CD4-positive, alpha-beta T cell treated with Interleukin-12 subunit alpha and Interleukin-12 subunit beta, for 1 hour (primary cell): ENCODE measurements around the gene SHQ1.
"Not testable (repeated sequence)": the region's sequence is repeated elsewhere in the genome, so short reads cannot be mapped to it uniquely, and the experiment has no call there.

Source experiments
- DNase-seq: peaks from one replicate; pipeline ENCODE4 v3.0.0-alpha.2; 2020

Gene SHQ1

DNA sequence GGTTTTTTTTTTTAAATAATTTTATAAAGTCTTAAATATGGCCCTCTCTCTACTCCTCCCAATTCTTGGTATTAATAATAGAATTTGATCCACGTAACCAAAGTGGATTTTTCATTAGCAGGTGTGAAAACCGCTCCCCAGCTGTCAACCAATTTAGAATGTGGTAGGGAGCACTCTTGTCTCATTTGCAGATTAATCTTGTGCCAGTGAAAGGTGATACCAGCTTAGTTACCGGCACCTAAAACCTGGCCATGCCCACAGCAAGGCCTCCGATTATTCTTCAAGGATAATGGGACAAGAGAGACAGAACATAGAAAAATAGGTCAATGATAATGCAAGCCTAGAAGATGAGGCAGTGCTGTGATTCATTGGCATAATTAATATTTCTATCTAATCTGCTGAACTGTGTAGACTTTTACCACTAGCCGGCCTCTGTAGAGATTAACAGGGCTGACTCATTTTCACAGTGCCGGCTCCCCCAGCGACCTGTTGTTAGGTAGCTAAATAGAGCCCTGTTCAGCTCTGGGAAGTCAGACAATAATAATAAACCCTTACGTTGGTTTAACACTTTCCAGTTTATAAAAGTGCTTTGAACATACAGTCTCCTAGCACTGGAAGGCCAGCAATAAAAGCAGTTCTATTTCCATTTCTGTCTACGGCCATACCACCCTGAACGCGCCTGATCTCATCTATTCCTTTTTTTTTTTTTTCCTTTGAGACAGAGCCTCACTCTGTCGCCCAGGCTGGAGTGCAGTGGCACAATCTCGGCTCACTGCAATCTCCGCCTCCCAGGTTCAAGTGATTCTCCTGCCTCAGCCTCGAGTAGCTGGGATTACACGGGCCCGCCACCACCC is 102.9 kb downstream of the SHQ1 start:
- no peak for DNase-seq

DNA sequence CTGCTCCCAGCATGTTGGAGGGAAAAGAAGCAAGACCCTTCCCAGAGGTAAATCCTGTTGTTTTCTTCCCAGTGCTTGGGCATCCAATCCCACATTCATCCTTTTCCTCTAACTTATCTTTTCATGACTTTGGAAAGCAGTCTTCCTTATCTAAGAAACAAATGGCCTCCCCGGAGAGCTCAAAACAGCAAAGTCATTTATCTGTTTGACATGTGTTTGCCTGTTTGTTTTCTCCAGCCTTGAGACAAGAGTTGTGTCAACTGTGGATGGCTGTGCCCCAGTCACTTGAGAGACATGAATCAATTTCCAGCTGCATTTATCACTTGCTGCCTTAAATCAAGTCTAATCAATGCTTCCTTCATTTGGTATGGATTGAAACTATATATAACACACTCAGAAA is 103.9 kb downstream of the SHQ1 start:
- DNase-seq, result no peak

DNA sequence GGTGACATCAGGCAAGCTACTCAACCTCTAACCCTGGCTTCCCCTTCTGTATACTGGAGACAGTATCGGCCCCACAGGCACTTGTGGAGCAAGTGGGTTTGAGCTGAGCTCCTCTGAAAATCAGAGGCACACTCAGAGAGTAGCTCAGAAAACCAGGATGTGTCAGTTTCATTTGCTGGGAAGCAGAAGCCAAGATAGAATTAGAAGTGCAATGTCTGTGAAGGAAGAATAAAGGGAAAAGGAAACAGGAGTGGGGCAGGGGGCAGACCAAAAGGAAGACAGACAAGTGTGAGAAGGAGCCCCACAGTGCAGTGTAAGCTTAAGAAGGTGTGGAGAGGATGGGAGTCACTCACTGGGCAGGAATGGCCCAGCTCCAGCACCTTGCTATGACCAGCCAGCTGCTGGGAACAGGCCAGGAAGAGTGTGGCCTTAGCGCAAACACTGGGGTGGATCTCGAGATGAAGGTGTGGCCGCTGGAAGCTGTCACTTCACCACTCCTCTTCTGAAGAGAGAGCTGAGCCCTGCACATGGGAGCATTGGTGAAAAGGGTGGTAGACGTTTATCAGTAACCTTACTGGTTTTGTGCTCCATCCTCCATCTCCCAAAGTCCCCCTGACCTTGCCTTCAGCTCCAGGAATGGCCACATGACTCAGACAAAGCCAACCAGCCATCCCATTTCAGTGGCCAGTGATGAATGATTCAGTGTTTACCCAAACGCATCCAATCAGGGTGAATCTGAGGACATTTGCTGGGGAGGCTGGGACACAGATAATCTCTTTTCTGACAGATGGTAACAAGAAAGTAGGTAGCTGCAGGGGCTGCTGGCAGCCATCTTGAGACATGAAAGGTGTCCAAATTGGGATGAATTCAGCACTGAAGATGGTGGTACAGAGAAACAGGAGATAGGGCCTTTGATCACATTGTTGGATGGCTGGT is 108.4 kb downstream of the SHQ1 start:
- no peak for DNase-seq

DNA sequence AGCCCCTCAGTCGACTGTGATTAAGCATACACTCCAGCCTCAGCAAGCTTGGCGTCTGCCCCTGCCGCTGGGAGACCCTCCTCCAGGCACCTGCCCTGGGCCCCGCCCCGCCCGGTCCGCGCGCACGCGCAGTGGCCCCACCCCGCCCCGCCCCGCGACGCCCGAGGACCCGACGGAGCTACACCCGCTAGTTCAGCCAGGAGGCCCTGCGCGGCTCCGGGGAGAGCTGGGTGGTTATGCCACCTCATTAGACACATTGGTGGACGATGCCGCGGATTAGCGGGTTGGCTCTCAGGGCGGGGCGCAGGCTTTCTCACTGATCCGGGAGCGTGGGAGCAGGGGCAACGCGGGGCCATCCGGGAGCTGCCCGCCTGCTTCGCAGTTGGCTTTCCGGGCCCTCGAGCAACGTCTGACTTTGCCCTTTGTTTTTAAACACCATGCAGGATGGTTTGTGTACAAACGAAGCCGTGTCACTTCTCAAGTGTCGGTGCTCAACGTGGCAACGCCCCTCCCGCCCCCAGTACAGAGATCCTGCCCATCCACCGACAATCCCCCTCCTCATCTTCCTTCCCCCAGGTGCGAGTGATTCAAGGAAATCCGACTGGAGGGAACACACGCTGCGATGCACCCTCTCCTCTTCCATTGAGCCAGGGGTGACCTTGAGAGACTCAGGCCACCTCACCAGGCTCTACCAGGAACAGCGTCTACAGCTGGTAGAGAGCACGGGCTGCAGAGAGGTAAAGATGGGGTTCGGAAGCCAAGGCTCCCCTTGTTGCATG is 109.3 kb downstream of the SHQ1 start:
- DNase-seq, result peak; percentile 76

DNA sequence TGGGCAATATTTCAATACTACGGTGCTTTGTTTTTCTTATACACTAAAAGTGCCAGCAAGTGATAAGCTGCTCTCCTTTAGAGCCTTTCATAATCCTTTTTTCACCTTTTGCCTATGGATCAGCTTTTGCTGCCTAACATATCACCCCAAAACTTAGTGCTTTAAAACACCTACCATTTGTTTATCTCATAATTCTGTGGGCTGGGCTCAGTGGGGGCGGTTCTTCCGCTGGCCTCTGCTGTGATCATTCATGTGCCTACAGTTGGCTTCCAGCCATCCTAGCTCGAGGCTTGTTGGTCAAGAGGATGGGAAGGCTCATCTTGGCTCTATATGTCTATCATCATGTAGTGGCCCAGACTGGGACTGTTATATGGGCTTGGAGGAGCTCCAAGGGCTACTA is 113.2 kb downstream of the SHQ1 start:
- not testable (repeated sequence) for DNase-seq

DNA sequence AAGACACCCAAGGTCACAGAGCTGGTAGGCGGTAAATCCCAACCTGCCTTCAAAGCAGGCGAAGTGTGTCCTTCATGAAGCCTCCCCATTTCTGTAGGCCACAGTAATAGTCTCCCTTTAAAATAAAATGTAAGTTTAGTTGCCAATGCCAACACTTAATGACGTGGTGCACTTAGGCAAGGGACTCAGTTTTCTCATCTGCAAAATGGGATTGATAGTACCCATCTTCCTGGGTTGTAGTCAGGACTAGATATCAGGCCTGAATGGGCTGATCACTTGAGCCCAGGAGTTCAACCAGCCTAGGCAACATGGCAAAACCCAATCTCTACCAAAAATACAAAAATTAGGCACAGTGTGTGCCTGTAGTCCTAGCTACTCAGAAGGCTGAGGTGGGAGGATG is 114.6 kb downstream of the SHQ1 start:
- DNase-seq, result no peak

DNA sequence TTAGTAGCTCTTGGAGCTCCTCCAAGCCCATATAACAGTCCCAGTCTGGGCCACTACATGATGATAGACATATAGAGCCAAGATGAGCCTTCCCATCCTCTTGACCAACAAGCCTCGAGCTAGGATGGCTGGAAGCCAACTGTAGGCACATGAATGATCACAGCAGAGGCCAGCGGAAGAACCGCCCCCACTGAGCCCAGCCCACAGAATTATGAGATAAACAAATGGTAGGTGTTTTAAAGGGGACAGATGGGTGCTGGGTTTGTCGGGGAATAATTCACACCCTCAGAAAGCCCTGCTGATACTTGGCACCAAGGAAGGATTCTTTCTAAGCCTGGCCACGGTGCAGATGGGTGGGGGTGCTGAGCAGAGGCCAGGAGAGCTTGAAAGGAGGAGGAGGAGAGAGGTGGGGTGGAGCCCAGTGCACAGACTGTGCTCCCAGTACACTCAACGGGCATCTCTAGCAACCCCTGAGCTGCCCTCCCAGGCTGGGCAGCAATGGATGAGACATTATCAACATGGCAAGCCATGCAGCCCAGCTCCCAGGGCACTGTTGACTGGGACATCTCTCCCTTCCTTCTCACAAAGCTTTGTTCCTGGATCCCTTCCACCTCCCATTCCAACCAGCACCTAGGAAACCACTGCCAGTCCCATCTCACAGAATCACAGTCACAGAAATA is 115.4 kb downstream of the SHQ1 start:
- DNase-seq, result not testable (repeated sequence)

DNA sequence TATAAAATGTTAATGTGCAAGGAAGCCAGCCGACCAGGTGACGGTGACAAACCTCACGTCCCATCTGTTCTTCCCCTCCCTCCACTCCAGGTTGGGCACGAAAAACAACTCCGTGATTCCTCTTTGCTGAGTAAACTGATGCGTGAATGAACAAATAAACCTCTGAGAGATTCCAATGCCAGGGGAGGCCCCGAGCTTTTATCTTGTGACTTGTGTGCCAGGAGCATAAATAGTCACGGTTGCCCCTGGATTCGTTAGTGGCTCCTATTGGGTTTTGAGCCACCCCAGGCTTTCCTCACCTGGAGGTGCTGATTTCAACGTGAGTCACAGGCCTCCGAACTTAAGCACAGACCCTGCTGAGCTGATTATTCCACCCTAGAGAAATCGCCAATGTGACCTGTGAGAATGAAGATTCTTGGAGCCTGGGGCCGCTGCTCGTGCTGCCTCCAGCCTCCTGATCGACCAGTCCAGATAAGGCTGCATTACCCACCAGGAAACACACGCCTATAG is 119.2 kb downstream of the SHQ1 start:
- DNase-seq, result no peak

DNA sequence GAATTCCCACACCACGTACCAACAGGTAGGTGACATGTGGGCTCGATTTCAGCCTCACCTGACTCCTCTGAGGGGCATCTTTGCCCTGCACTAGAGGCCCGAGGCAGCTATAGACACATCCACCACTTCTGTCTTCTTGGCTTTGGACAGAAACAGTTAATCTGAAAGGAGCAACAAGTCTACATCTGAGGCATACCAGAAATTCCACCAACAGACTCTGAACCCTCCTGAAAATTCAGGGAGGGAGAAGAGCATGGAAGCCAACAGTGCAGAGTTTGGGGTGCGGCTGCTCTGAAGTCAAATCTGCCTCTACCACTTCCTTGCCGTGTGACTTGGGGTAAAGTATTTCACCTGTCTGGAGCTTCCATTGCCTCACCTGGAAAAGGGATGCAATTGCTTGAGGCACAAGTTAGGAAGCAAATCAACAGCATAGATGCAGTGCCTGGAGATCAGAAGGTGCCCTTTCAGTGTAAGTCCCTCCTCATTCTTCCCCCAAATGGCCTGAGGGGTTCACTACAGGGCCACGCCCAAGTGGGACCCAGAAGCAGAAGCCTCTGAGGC is 119.8 kb downstream of the SHQ1 start:
- DNase-seq, result no peak

DNA sequence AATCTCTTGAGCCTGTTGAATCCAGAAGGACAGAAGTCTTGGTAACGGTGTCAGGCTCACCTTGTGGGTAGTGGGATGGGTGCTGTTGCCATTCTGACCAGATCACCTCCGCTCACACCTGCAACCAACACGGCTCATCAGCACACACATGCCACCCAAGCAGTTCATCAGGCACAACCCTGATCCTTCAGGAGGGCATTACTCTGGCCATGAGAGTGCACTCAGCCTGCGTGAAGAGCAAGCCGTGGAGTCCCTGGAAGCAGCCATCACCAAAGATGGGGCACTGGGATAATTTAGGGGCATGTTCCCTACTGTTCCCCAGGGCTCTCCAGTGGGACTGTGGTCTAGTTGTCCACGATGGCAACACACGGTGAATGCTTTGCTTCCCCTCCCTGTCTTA is 120.5 kb downstream of the SHQ1 start:
- no peak for DNase-seq

DNA sequence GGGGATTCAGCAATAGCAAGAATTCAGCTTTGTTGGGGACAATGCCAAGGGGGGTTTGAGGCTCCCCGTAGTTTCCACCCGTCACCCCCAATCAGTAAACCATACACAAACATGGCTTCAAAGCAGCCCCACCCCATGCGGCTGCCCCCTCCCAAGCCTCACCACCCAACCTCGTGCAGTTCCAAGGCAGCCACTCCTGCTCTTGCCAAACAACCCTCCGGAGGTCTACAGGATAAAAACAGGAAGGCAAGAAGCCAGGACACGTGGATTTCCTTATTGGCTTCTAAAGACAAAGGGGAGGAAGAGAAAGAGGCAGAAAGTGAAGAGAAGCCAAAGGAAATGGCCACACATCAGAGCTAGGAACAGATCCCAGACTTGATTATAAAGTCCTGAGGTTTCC is 121.1 kb downstream of the SHQ1 start:
- no peak for DNase-seq

DNA sequence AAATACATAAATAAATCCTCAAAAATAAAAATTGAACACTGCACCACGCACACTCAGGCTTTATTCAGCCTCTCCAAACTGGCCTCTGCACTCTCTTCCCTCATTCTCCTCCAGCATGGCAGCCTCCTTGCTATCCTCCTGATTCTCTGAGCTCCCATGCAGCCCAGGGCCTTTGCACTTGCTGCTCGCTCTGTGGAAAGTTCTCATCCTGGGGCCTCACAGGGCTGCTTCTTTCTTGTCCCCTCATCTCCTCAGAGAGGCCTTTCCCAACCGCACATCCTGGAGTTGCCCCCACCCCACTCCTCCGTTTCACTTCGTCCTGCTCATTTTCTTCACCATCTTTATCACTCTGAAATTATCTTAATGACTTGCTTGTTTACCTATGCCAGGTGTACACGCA is 123.0 kb downstream of the SHQ1 start:
- no peak for DNase-seq

DNA sequence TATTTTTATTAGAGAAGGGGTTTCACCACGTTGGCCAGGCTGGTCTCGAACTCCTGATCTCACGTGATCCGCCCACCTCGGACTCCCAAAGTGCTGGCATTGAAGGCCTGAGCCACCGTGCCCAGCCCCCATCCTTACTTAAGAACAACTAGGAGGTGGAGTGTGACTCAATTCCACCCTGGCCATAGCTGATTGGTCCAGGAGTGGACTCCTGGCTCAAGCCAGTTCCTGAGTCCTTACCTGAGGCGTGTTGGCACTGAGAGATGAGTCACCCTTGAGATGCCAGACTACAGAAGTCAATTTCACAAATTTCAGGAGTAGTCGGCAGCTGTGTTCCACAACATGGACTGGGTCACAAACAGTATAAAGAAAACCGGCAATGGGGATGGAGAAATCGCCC is 124.2 kb downstream of the SHQ1 start:
- DNase-seq, result no peak

DNA sequence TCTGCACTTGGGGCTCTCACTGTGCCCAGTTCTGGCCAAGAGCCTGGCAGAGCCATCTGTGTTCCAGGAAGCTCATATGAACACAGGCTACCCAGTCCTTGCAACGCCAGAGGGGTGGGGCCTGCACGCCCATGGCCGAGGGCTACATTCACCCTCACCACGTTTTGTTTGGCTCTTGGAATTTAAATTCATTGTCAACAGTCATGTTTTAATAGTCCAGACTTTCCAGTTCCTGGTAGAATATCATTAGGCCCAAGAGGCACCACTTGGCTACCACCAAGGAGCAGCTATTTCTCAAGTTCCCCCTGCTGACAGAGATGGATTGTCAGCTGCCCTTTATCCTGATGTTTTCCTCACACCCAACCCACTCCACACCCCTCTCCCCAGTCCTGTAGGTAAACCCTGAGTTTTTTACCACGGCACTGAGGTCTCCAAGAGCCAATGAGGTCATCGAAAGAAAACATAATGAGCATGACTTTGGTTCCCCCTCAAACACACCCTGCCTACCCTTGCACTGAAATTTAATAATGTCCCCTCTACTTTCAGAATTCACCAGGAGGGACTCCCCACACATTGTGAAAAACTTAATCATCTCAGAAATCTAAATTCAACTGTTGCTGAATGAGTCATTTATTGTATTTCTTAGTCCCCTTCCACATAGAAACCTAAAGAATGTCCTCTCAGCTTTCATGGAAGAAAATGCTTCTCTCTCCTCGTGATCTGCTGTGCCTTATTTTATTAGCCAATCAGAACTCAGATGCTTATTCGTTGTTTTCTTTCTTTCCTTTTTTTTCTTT is 125.1 kb downstream of the SHQ1 start:
- DNase-seq, result no peak

DNA sequence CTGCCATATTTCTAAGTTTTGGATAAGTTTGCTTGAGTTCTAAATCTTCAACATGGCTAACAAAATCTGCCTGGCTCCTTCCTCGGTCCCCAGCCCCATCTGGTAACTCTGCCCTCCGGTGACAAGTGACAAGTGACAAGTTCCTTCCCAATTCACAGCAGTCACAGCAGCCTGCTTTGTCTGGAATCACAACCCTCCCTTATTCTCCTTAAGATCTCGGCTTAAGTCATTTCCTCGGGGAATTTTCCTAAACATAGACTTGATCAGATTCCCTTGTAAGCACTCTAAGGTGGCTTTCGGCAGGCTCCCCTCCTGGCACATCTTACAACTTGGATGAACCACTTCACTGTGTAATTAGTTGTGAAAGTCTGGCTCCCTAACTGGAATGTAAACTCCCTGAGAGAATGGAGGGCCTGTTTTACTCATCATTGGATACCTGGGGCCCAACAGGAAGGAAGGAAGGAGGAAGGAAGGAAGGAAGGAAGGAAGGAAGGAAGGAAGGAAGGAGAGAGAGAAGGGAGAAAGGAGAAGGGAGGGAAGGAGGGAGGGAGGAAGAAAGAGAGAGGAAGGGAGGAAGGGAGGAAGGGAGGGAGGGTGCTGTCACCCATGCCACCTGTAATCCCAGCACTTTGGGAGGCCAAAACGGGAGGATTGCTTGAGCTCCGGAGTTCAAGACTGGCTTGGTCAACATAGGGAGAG is 126.4 kb downstream of the SHQ1 start:
- DNase-seq, result no peak

DNA sequence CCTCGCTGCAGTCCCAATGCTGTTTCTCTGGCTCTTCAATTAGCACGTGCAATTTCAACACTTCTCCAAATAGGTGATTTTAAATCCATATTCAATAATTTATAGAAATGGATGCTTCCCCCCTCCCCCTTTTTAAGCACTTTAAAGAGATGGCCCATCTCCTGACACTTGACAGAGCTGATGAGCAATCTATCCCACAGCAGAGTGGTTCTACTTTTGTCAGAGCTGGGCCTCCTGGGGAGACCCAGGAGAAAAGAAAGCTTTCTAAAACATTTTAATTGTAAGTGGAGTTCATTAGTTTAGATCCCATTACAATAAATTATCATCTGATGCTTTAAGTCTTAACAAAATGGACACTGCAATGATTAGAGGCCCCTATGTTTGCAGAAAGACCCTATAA is 127.7 kb downstream of the SHQ1 start:
- no peak for DNase-seq

DNA sequence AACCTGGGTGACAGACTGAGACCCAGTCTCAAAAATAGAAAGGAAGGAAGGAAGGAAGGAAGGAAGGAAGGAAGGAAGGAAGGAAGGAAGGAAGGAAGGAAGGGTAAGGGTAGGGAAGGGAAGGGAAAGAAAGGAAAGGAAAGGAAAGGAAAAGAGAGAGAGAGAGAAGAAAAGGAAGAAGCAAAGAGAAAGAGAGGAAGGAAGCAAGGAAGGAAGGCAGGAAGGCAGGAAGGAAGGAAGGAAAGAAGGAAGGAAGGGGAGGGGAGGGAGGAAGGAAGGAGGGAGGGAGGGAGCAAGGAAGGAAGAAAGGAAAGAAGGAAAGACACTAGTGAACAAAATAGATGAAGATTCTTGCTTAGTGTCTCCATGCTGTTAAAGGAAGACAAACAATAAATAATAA is 129.1 kb downstream of the SHQ1 start:
- no peak for DNase-seq

DNA sequence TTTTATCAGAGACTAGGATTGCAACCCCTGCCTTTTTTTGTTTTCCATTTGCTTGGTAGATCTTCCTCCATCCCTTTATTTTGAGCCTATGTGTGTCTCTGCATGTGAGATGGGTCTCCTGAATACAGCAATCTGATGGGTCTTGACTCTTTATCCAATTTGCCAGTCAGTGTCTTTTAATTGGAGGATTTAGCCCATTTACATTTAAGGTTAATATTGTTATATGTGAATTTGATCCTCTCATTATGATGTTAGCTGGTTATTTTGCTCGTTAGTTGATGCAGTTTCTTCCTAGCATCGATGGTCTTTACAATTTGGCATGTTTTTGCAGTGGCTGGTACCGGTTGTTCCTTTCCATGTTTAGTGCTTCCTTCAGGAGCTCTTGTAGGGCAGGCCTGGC is 134.1 kb downstream of the SHQ1 start:
- not testable (repeated sequence) for DNase-seq

DNA sequence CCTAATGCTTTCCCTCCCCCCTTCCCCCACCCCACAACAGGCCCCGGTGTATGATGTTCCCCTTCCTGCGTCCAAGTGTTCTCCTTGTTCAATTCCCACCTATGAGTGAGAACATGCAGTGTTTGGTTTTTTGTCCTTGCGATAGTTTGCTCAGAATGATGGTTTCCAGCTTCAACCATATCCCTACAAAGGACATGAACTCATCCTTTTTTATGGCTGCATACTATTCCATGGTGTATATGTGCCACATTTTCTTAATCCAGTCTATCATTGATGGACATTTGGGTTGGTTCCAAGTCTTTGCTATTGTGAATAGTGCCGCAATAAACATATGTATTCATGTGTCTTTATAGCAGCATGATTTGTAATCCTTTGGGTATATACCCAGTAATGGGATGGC is 137.8 kb downstream of the SHQ1 start:
- DNase-seq, result not testable (repeated sequence)

DNA sequence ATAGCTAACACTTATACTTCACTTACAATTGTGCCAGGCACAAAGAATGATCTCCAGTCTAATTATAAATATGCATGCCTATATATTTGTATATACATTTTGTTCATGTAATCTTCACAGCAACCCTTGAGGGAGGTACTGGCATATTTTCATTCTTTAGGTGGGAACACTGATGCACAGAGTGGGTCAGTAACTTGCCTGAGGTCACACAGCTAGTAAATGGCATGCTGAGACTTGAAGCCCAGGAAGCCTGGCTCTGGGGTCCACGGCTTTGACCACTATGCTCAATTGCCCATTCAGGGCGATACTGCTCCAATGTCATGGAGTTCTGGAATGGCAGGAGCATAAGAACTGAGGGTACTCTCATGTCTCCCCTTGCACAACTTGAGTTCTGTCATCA is 139.8 kb downstream of the SHQ1 start:
- DNase-seq, result no peak

DNA sequence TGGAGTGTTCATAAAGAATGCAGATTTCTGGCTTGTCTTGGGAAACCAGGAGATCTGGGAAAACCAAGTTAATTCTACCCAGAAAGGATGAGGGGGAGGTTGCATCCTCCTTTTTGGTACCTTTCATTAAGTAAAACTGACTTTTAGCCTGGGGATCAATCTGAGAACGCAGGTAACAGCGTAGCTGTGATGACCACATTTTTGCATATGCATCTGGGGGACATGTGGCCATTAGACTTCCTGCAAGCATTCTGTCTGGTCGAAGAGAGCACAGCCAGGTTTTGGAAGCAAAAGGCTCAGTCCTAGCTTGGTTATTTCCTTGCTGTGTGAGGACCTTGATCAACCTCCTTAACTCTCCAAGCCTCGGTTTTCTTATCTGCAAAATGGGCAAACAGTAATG is 145.2 kb downstream of the SHQ1 start:
- no peak for DNase-seq
